GM12878 (cell line): Measurements from ENCODE around the gene SYT1. TPM values are rescaled to one million over a fixed set of nuclear protein-coding genes. Genes with fewer than 3 reads are reported as not detected.

Experiments used
- ATAC-seq: fragments of 200-7000 bp; cut with Tn5 transposase; 3 replicates; pipeline ENCODE4 v1.9.1; 2020; ENCODE audit warnings: mild to moderate bottlenecking, moderate library complexity
- BruUV-seq: library from RNA; stranded (reverse); fragments of 400-500 nt; replicated peaks from 2 replicates; lab custom pipeline; 2021; lab: Mats Ljungman, UMichigan
- CTCF ChIA-PET: fragments of 300-600 bp; sonication (Branson Sonifier 250); formaldehyde crosslinking; extraction: SDS; loops from one replicate; lab custom pipeline; 2021; ENCODE audit warnings: inconsistent platforms; lab: Yijun Ruan, JAX
- POLR2A ChIA-PET: fragments of 350-600 bp; formaldehyde crosslinking; extraction: SDS; loops from one replicate; lab custom pipeline; 2021; ENCODE audit warnings: inconsistent platforms; lab: Charles Lee
- RAD21 ChIA-PET: fragments of 300-600 bp; sonication (Branson Sonifier 250); formaldehyde crosslinking; loops from one replicate; lab custom pipeline; 2023; ENCODE audit warnings: antibody characterized with exemption; ENCODE audit not compliant: unreplicated experiment; lab: Charles Lee
- SMC1A ChIA-PET: fragments of 300-600 bp; sonication (Branson Sonifier 250); formaldehyde crosslinking; loops from one replicate; lab custom pipeline; 2023; ENCODE audit not compliant: unreplicated experiment, uncharacterized antibody; lab: Charles Lee
- DNase-seq: peaks from one replicate; pipeline ENCODE4 v3.0.0-alpha.2; 2011; ENCODE audit warnings: low read depth, low spot score
- FAIRE-seq: peaks from 3 replicates; lab custom pipeline; 2011; peaks lifted over from hg19 to GRCh38; lab: Jason Lieb, UNC
- H2AFZ ChIP-seq: 2 replicates; pipeline ENCODE4 v1.6.0; 2011; ENCODE audit warnings: low read depth, low read length, control low read depth; ENCODE audit not compliant: control insufficient read depth
- H3K27ac ChIP-seq: 2 replicates; pipeline ENCODE4 v1.5.1; 2011; ENCODE audit warnings: control low read depth; ENCODE audit not compliant: control insufficient read depth, insufficient read depth
- H3K27me3 ChIP-seq, 2 experiments: replicated peaks in 1 of 2; 2 replicates each; pipeline versions ENCODE4 v1.6.0 to v1.6.1; 2011; ENCODE audit warnings: low read length in 1 of 2; ENCODE audit not compliant: control insufficient read depth in 2 of 2, insufficient read depth in 2 of 2
- H3K36me3 ChIP-seq, 2 experiments: 2 replicates each; pipeline ENCODE4 v1.5.1; 2011; ENCODE audit warnings: low read length in 1 of 2; ENCODE audit not compliant: control insufficient read depth in 2 of 2, insufficient read depth in 2 of 2
- H3K4me1 ChIP-seq: 2 replicates; pipeline ENCODE4 v1.6.1; 2011; ENCODE audit warnings: mild to moderate bottlenecking, low read length, moderate library complexity, mixed read lengths; ENCODE audit not compliant: control insufficient read depth, insufficient read depth
- H3K4me2 ChIP-seq: 2 replicates; pipeline ENCODE4 v1.6.0; 2011; ENCODE audit warnings: control low read depth; ENCODE audit not compliant: control insufficient read depth, insufficient read depth
- H3K4me3 ChIP-seq: fragments of 200-600 bp; sonication (generic); 2 replicates; pipeline ENCODE4 v1.5.1; 2016
- H3K79me2 ChIP-seq: 2 replicates; pipeline ENCODE4 v1.6.0; 2011; ENCODE audit warnings: low read length; ENCODE audit not compliant: control insufficient read depth, insufficient read depth
- H3K9ac ChIP-seq: 2 replicates; pipeline ENCODE4 v1.8.0; 2011; ENCODE audit warnings: low read length, control low read depth, mixed read lengths; ENCODE audit not compliant: control insufficient read depth, insufficient read depth
- H3K9me3 ChIP-seq: replicated peaks from 3 replicates; pipeline ENCODE4 v1.5.1; 2011; ENCODE audit warnings: mild to moderate bottlenecking, low read length; ENCODE audit not compliant: control insufficient read depth, insufficient read depth
- H4K20me1 ChIP-seq: 2 replicates; pipeline ENCODE4 v1.6.0; 2011; ENCODE audit not compliant: control insufficient read depth, insufficient read depth
- CUX1 ChIP-seq: IDR thresholded peaks from 2 replicates; pipeline ENCODE4 v1.6.1; 2012; ENCODE audit warnings: improper control_type of control experiment, low read depth, low read length; ENCODE audit not compliant: insufficient replicate concordance
- ELK1 ChIP-seq: IDR thresholded peaks from 2 replicates; pipeline ENCODE4 v1.6.1; 2012; ENCODE audit warnings: low read depth, low read length, improper control_type of control experiment
- USF2 ChIP-seq: IDR thresholded peaks from 2 replicates; pipeline ENCODE4 v1.6.1; 2011; ENCODE audit warnings: low read depth, low read length, improper control_type of control experiment, borderline replicate concordance
- ZNF24 ChIP-seq: fragments of 450-650 bp; IDR thresholded peaks from 2 replicates; pipeline ENCODE4 v1.6.1; 2017; ENCODE audit warnings: antibody characterized with exemption, mild to moderate bottlenecking
- in situ Hi-C: fragments of 300-500 bp; cut with MboI; formaldehyde crosslinking; loops from 9 replicates; pipeline ENCODE4 v1.14.3; 2018; ENCODE audit warnings: mixed read lengths
- intact Hi-C: fragments of 100-400 bp; cut with micrococcal nuclease; formaldehyde crosslinking; loops from one replicate; pipeline ENCODE4 v1.14.2; 2022; ENCODE audit not compliant: unreplicated experiment
- polyA plus RNA-seq, 11 experiments: library from polyadenylated mRNA; depleted of rRNA in 4 of 11; unstranded in 6 of 11; stranded (reverse) in 5 of 11; fragments of >200 nt; fragmentation: Nextera tagmentation in 4 of 11; fragmentation: Illumina TruSeq in 1 of 11; extraction: Ambion mirVana in 4 of 11; extraction: Trizol in 1 of 11; gene quantifications; 1 replicate in 1 of 11; 2 replicates in 10 of 11; pipeline versions ENCODE4 v1.2.1 to v1.2.3, GENCODE V29; 2011 to 2016; ENCODE audit warnings: inconsistent platforms in 2 of 11, missing spikeins in 2 of 11, low read depth in 1 of 11
- total RNA-seq, 4 experiments: library from RNA; depleted of rRNA in 3 of 4; stranded (reverse); fragments of >200 nt in 3 of 4; fragmentation: Illumina TruSeq in 1 of 4; extraction: Trizol in 1 of 4; gene quantifications; 2 replicates each; pipeline versions ENCODE4 v1.2.1 to v1.2.3, GENCODE V29; 2013 to 2021
- TF ChIP-seq, protein P1 (sequence below): fragments of 450-650 bp; formaldehyde crosslinking; IDR thresholded peaks from 2 replicates; pipeline ENCODE4 v1.5.0; 2022; ENCODE audit warnings: mild to moderate bottlenecking, missing genetic modification characterization
- TF ChIP-seq, protein P2 (sequence below): fragments of 450-650 bp; IDR thresholded peaks from 2 replicates; pipeline ENCODE4 v1.6.1; 2017; ENCODE audit warnings: mild to moderate bottlenecking, moderate library complexity

Gene SYT1
- total and polyA plus RNA-seq, 10 of the 15 experiments (the other 5 are each of a cell fraction or from before 2014, with no cell fraction given), result 0.10 to 0.28 TPM; not detected in 8

- H4K20me1 ChIP-seq, result no peaks in the 10 kb centered on the region
- H3K4me3 ChIP-seq, result no peak overlapping the region
- FAIRE-seq, result peak; percentile 92
- H3K4me2 ChIP-seq, result peak overlapping the region; percentile 8; the same call in 1 of the 2 replicates
- DNase-seq, result peak; percentile 45
- intact Hi-C loops (no loop called here), in situ Hi-C loops (no loop called here)
- H3K27ac ChIP-seq, result peak overlapping the region; percentile 24; the same call in 1 of the 2 replicates
- ChIA-PET RAD21 (interaction anchor here (0.6 to 3.7 kb wide), 7 partner anchors 10 to 535 kb away, joined by 3 to 25 read pairs (median 5); no protein-coding TSS in a partner anchor), POLR2A (interaction anchor here (0.6 kb wide), 1 partner anchor 69 kb away, joined by 3 read pairs; no protein-coding TSS in a partner anchor), CTCF (interaction anchor here (1.3 to 3.4 kb wide), 2 partner anchors 11 to 52 kb away, joined by 3 to 21 read pairs; no protein-coding TSS in a partner anchor), SMC1A (interaction anchor here (1.1 to 3.9 kb wide), 5 partner anchors 10 to 48 kb away, joined by 3 to 41 read pairs (median 3); no protein-coding TSS in a partner anchor)
- no peaks in the 10 kb centered on the region for H3K79me2 ChIP-seq
- H3K36me3 ChIP-seq, result no peaks in the 10 kb centered on the region
- BruUV-seq, result no TSS peak
- ATAC-seq, result peak; percentile 87
- H3K27me3 ChIP-seq, result no peaks in the 10 kb centered on the region
- no peak overlapping the region for H2AFZ ChIP-seq
- peaks cover 5% of the 10 kb centered on the region; the same call in 1 of the 2 replicates for H3K4me1 ChIP-seq
- no peaks in the 10 kb centered on the region for H3K9me3 ChIP-seq
- H3K9ac ChIP-seq, result no peak overlapping the region
- no peak for TF ChIP-seq USF2
- TF ChIP-seq, protein P1, sequence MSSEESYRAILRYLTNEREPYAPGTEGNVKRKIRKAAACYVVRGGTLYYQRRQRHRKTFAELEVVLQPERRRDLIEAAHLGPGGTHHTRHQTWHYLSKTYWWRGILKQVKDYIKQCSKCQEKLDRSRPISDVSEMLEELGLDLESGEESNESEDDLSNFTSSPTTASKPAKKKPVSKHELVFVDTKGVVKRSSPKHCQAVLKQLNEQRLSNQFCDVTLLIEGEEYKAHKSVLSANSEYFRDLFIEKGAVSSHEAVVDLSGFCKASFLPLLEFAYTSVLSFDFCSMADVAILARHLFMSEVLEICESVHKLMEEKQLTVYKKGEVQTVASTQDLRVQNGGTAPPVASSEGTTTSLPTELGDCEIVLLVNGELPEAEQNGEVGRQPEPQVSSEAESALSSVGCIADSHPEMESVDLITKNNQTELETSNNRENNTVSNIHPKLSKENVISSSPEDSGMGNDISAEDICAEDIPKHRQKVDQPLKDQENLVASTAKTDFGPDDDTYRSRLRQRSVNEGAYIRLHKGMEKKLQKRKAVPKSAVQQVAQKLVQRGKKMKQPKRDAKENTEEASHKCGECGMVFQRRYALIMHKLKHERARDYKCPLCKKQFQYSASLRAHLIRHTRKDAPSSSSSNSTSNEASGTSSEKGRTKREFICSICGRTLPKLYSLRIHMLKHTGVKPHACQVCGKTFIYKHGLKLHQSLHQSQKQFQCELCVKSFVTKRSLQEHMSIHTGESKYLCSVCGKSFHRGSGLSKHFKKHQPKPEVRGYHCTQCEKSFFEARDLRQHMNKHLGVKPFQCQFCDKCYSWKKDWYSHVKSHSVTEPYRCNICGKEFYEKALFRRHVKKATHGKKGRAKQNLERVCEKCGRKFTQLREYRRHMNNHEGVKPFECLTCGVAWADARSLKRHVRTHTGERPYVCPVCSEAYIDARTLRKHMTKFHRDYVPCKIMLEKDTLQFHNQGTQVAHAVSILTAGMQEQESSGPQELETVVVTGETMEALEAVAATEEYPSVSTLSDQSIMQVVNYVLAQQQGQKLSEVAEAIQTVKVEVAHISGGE (CRISPR knock-in tag), result no peak
- TF ChIP-seq, protein P2, sequence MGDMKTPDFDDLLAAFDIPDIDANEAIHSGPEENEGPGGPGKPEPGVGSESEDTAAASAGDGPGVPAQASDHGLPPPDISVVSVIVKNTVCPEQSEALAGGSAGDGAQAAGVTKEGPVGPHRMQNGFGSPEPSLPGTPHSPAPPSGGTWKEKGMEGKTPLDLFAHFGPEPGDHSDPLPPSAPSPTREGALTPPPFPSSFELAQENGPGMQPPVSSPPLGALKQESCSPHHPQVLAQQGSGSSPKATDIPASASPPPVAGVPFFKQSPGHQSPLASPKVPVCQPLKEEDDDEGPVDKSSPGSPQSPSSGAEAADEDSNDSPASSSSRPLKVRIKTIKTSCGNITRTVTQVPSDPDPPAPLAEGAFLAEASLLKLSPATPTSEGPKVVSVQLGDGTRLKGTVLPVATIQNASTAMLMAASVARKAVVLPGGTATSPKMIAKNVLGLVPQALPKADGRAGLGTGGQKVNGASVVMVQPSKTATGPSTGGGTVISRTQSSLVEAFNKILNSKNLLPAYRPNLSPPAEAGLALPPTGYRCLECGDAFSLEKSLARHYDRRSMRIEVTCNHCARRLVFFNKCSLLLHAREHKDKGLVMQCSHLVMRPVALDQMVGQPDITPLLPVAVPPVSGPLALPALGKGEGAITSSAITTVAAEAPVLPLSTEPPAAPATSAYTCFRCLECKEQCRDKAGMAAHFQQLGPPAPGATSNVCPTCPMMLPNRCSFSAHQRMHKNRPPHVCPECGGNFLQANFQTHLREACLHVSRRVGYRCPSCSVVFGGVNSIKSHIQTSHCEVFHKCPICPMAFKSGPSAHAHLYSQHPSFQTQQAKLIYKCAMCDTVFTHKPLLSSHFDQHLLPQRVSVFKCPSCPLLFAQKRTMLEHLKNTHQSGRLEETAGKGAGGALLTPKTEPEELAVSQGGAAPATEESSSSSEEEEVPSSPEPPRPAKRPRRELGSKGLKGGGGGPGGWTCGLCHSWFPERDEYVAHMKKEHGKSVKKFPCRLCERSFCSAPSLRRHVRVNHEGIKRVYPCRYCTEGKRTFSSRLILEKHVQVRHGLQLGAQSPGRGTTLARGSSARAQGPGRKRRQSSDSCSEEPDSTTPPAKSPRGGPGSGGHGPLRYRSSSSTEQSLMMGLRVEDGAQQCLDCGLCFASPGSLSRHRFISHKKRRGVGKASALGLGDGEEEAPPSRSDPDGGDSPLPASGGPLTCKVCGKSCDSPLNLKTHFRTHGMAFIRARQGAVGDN, result no peak
- TF ChIP-seq CUX1, result peak; percentile 71
- TF ChIP-seq ZNF24, result peak; percentile 77
- TF ChIP-seq ELK1, result no peak
Measured at GRCh38 chr12:79069009-79069408, 204.4 kb downstream of the SYT1 start.
